ENCODE data around the gene ASCL2. TPM values are rescaled to one million over a fixed set of nuclear protein-coding genes. Genes with fewer than 3 reads are reported as not detected.

Gene ASCL2
- total and polyA plus RNA-seq, 12 donors = 0.15 to 2.7 (median 0.25) TPM; not detected in 4

DNA sequence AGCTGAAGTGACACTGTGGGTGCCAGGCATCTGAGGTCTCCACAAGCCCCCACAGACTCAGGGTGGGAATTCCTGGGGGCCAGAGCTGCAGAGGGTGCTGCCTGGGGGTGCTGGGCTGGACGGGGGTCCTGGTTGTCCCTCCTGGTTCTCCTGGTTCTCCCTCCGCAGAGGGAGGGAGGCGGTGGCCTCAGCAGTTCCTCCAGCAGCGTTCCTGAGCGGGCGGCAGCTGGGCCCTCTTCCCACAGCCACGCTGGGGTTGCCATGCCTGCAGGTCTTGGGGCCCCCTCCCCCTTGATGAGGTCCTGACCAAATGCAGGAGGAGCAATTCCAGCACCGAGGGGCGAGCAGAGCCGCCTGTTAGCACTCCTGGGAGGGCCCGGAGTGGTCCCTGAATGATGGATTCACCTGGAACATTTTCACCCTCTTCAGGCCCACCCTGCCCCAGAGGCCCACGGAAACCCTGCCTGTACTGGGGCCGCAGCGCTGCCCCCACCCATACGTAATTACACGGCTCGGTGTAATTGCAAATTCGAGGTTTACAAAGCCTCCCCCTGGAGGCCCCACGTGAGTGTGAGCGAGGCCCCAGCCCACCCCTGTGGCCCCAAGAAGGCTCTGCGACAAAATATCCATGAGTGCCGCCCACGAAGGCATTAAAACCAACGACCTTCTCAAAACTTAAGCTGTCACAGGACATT, 30.7 kb upstream of the ASCL2 start:
- Histone ChIP-seq H3K27ac (peak overlapping the region; percentile 77 to 96 (median 90)), H3K4me3 (peak overlapping the region in 9 of 10 donors; percentile 28 to 58 (median 49)), H3K9me3 (no peaks in the 10 kb centered on the region), H3K27me3 (no peaks in the 10 kb centered on the region), H3K4me1 (peaks cover 13 to 66% (median 31%) of the 10 kb centered on the region in 9 donors), H3K36me3 (peaks cover 0 to 14% (median 0%) of the 10 kb centered on the region in 9 donors)
- DNase-seq = no peak
- TF ChIP-seq, protein P1, sequence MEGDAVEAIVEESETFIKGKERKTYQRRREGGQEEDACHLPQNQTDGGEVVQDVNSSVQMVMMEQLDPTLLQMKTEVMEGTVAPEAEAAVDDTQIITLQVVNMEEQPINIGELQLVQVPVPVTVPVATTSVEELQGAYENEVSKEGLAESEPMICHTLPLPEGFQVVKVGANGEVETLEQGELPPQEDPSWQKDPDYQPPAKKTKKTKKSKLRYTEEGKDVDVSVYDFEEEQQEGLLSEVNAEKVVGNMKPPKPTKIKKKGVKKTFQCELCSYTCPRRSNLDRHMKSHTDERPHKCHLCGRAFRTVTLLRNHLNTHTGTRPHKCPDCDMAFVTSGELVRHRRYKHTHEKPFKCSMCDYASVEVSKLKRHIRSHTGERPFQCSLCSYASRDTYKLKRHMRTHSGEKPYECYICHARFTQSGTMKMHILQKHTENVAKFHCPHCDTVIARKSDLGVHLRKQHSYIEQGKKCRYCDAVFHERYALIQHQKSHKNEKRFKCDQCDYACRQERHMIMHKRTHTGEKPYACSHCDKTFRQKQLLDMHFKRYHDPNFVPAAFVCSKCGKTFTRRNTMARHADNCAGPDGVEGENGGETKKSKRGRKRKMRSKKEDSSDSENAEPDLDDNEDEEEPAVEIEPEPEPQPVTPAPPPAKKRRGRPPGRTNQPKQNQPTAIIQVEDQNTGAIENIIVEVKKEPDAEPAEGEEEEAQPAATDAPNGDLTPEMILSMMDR (IDR thresholded peaks at IDR 0.05) = no peak
- WGBS, 2 donors = 60 to 63% methylated on average over 23 to 24 of the region's 24 CpGs
- no peak for ATAC-seq
- intact Hi-C loops (cut with DNase I) = loop anchor here in 9 of 10 donors (2.0 to 10.0 kb wide), 9 partner anchors 74 to 594 kb away; partner anchors contain the start of genes CD81 (in 1 of the 9), CDKN1C (in 1 of the 9) and TSSC4 (in 1 of the 9)

- H3K4me3 ChIP-seq = peak overlapping the region in 9 of 10 donors; percentile 28 to 58 (median 49)
- no peak for ATAC-seq
- WGBS, 2 donors = 74 to 81% methylated on average over 17 to 19 of the region's 19 CpGs
Measured at GRCh38 chr11:2300290-2300935, 30.0 kb upstream of the ASCL2 start.

DNA sequence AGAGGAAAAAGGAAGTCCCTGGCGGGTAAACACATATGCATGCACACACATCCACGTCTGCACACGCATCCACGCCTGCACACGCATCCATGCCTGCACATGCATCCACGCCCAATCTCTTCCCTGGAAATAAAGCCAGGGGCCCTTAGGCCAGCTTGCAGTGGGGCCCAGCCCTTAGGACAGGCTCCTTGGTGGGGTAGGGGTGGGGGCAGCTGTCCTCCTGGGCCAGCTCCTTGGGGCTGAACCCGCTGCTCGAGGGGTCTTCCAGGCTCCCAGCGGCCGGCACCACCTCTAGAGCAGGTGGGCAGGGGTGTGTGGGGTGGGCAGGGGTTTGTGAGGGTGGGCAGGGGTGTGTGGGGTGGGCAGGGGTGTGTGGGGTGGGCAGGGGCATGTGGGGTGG, 29.4 kb upstream of the ASCL2 start:
- WGBS, 2 donors = 68 to 83% methylated on average over 10 of the region's 10 CpGs
- H3K27me3 ChIP-seq = no peaks in the 10 kb centered on the region
- no peak overlapping the region for H3K27ac ChIP-seq
- peaks cover 1 to 56% (median 19%) of the 10 kb centered on the region in 9 donors for H3K4me1 ChIP-seq
- H3K4me3 ChIP-seq = no peak overlapping the region
- peaks cover 0 to 14% (median 0%) of the 10 kb centered on the region in 9 donors for H3K36me3 ChIP-seq
- intact Hi-C loops (cut with DNase I) = loop anchor here in 9 of 10 donors (1.0 to 10.0 kb wide), 10 partner anchors 75 to 595 kb away; partner anchors contain the start of genes CD81 (in 1 of the 9), CDKN1C (in 1 of the 9) and TSSC4 (in 1 of the 9)
- no peak for ATAC-seq
- no peak for DNase-seq
- no peaks in the 10 kb centered on the region for H3K9me3 ChIP-seq
- TF ChIP-seq, protein P1 (IDR thresholded peaks at IDR 0.05) = no peak

More at GRCh38 chr11:2300290-2300935, 30.0 kb upstream of the ASCL2 start:
- H3K36me3 ChIP-seq = peaks cover 0 to 14% (median 0%) of the 10 kb centered on the region in 9 donors
- peak overlapping the region in 9 of 10 donors; percentile 39 to 96 (median 88) for H3K27ac ChIP-seq
- TF ChIP-seq, protein P1 (IDR thresholded peaks at IDR 0.05) = no peak
- H3K4me1 ChIP-seq = peaks cover 8 to 59% (median 26%) of the 10 kb centered on the region in 9 donors
- H3K27me3 ChIP-seq = no peaks in the 10 kb centered on the region
- intact Hi-C loops (cut with DNase I) = loop anchor here in 9 of 10 donors (2.0 to 10.0 kb wide), 9 partner anchors 74 to 594 kb away; partner anchors contain the start of genes CD81 (in 1 of the 9), CDKN1C (in 1 of the 9) and TSSC4 (in 1 of the 9)
- H3K9me3 ChIP-seq = no peaks in the 10 kb centered on the region
- no peak for DNase-seq
